HG03575 (cell line): Measurements from ENCODE around the gene MAML2.

Experiments
- ATAC-seq: cut with Tn5 transposase; IDR thresholded peaks from one replicate; pipeline ENCODE4 v1.9.1; 2021; ENCODE audit not compliant: unreplicated experiment, insufficient number of reproducible peaks, low FRiP score; ENCODE audit errors: extremely low read depth

Gene MAML2

DNA sequence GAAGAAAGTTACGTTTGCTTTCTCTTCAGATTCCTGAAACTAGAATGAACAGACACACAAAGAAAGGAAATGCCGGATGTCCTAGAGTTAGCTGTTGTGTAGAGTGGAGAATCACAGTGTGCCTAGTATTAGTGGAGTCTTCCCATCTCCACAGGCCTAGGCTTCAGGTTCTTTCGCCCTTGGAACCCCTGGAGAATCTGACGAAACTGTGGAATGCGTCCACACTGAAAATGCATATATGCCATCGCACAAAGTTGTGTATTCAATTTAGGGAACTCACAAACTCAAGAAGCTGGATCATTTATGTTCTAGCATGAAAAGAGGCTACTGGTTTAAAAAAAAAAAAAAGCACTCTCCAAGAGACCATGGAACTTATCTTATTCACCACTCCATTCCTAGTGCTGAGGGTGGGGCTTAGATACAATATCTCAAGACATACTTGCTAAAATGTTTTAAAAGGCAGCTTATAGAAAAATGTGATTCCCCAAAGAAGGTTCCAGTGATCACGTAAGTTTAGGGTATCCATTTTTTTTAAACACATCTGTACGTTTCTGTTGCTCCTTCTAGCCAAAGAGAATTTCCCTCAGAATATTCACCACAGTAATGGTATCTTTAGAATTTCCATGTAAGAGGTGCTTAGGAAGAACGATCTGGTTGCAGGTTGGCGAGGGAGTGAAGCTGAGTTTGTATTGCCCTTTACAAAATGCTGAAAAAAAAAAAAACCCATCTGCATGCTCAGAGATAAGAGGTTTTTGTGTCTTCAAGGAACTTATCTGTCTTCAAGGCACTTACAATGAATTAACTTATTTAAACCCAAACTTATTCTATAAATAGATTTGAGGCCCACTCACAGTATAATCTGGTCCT is 20.0 kb downstream of the MAML2 start:
- no peak for ATAC-seq

DNA sequence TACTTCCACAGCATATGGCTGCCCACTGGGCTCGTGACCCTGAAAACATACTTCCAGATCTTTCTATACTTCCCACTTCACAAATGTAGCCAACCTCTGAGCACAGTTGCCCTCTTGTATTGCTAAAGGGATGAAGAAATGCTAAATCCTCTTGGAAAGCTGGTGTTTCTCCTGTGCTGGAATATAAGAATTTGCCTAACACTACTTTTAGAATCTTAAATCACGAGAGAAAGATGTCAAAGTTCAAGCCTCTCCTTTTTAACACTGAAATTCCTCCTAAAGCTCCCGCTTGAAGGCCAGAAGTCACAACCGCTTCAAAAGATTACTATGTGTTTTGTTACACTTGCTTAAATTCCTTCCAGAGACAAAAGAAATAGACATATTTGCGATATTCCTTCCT is 21.9 kb downstream of the MAML2 start:
- no peak for ATAC-seq

DNA sequence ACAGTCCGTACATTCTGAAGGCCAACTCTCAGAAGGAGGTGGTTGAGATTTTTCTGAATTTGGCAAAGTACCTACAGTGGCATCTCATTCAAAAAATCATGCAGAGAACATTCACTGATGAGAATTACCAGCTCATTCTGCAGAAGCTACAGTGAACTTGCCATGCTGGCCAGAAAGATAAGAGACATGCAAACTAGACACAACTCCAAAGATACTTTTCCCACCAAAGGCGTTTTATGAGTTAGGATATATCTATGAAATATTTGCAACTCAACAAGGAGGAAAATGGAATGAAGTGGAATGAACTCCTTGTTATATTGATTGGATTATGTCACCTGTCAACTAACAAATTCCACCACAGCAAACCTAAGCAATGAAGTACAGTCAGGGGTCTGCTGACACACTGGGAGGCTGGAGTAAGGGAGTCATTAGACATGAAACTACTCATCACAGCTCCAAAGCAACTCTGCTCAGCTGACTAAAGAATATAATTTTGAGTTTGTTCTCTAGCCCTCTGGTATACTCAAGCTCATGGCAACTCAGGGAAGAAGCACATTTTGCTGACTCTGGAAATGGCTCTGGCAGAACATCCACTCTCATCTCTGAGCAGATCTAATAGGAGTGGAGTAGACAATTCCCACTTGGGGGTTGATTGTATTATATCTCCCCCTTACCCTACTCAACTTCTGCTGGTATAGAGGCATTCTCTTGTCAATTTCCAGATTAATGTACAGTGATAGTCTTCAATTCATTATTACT is 22.9 kb downstream of the MAML2 start:
- ATAC-seq, result no peak

DNA sequence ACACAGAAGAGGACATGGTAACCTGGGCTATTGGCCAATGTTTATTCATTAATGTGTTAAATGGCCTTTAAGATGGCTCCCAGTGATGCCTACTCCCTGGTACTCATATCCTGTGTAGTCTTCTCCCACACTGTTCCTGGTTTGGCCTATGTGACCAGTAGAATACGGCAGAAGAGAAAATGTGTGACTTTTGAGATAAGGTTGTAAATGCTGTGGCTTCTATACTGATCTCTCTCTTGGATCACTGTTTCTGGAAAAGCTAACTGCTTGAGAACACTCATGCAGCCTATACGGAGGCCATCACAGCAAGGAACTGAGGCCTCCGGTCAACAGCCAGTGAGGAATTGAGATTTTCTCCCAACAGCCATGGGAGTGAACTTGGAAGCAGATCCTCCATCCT is 24.1 kb downstream of the MAML2 start:
- ATAC-seq, result no peak

DNA sequence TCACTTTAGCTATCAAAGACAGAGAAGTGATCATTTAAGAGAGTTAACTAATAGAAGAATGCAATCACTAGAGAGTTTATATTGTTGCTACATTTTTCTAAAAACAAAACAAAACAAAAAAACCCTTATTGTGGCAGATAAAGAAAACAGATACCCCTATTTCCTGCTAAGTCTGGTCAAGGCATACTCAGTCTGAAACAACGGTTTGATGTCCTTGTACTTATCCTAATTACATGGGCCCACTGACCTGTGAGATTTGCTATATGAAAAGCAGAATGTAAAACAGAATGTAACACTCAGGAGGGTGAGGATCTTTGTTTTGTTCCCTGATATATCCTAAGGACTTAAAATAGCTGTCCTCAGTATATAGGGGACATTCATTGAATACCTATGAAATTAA is 24.6 kb downstream of the MAML2 start:
- ATAC-seq, result no peak

DNA sequence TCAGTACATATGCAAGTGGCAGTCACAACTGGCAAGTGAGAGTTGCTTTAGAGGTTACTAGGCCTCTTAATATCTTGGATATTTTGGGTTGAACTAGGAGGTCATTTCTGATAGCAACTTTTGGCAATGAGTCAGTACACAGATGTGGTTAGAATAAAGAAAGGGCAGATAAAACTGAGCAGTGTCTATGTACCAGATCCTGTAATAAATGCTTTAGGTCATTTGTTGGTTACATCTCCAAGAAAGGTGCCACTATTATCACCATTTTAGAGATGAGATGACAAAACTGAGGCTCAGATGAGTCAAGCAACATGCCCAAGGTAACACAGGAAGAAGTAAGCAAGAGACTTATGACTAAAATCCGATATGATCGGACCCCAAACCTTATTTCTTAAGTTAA is 25.0 kb downstream of the MAML2 start:
- no peak for ATAC-seq

DNA sequence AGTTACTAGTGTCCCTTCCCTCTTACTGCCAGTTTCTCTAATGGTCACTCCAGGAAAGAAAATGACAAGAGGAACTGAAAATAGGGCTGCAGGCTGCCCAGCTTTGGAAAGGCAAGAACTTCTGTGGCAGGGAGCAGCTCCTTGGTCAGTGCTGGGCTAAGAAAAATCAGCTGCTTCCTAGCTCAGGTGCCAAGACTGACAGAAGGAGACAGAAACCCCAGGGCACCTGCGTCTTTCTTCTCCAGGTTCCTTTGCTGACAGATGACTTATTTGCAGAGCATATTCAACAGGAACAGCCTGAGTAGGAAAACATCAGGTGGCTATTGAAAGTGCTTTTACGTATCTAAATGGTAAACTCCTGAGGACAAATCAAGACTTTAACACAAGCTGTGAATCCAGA is 25.4 kb downstream of the MAML2 start:
- no peak for ATAC-seq

DNA sequence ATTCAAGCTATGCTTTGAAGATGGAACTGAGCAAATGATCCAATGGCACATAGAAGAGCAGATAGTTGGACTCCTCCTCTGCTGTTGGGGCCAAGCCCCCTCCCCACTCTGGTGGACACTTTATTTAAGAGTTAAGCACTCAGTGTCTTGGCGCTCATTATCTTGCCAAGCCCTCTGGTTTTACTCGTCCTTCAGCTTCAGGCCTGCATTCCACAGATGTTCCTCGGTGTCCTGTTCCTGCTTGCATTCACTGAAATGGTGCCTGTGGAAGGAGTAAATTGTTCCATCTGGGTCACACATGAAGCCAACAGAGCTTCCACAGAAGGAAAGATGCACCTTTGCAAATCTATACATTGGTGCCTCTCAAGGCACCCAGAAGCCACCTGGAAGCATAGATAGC is 26.1 kb downstream of the MAML2 start:
- ATAC-seq, result no peak

DNA sequence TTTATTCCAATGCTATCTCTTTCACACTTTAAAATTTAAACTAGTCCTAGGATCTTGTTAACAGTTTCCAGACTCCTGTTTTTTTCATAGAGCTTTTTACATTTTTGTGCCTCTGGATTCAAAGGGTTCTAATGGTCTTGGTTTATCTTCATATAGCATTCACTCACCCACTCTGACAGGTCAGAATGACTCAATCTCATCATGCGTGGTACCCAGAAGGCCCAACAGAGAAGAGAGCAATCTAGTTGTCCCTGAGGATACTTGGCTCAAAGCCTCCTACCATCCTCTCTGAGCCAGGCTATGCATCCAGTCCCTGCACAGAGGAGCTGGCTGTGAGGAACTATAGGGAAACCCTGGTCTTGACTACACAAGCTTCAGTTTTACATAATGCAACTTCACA is 27.5 kb downstream of the MAML2 start:
- ATAC-seq, result no peak

DNA sequence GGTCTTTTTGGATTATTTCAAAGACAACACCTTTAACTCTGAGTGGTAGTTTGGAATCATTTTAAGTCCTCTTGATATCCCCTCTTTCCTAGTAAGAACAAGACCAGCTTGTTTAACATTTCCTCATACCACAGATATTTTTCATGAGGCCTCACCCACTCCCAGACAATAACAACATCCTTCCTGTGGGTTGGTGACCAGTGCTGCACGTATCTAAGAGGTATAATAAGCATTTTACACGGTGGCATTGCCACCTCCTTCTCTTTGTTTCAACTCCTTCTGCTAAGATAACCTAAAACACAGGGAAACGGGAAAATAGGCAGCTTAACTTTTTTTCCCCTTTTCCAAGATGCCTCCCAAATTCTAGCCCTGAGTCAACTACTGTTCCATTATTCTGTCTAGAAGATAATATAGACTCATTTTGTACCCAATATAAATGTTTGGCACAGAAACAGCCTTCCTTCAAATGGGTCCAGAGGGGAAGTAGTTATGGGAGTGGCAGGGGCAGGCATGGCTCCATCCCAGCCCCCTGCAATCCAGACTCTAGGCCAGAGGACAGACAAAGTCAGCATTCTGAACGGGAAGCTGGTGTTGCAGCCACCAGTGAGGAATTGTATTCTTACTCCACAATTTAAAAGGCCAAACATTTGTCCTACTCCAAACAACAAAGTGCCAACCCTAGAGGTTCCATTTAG is 28.5 kb downstream of the MAML2 start:
- no peak for ATAC-seq

DNA sequence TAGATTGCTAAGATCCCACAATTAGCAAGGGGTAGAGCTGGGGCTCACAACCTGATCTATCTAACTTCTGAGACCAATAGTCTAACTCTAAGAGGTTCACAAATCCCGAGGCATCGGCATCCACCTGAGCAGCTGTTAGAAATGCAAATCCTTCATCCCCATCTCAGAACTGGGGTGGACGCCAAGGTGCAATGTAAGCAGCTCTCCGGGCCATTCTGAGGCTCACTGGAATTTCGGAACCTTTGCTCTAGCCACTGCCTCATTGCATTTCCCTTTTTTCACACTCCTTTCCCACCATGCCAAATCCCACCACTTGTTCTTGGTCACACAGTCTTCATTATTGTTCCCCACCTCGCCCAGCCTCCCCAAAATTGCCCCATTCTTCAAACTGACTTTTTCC is 29.8 kb downstream of the MAML2 start:
- no peak for ATAC-seq

DNA sequence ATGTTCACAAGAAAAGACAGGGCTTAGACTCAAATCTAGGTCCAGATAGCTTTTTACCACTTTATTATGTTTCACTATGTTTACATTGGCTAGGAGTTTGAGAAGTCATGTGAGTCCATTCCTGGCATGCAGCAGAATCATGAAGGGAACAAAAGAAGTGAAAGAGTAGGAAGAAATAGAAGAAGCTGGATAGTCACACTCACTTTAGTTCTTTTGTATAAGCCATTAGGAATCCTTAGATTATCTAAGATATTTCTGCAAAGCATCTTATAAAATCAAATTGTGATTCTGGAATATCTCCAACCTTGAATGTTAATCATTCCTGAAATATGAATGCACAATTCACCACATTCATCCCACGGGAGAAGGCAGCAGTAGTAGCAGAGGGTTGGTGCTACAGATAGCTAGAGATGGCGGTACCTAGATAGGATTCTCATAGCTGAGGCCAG is 31.9 kb downstream of the MAML2 start:
- ATAC-seq, result no peak

DNA sequence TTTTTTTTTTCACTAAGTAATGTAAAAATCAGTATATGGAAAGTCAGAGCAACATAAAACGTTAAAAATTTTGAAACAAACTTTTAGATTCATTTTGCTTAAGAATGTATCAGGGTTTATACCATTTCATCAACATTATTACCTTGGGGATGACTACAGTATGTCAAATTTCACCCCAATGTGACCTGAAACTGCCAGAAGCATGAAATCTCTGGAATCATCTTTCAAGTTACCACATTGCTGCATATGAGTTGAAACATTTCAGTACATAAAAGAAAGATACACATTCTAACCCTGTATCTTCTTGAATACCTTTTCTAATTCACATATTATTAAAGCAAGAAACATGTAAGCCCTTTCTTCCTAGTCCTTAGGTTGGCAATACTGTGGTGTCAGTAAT is 32.8 kb downstream of the MAML2 start:
- no peak for ATAC-seq

DNA sequence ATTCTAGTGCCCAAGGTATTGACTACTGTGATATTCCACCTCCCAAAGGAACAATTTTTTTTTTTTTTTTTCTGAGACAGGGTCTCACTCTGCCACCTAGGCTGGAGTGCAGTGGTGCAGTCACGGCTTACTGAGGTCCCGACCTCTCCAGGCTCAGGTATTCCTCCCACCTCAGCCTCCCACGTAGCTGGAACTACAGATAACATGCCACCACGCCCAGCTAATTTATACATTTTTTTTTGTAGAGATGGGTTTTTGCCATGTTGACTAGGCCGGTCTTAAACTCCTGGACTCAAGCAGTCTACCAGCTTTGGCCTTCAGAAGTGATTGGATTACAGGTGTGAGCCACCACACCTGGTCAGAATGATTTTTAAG is 33.4 kb downstream of the MAML2 start:
- ATAC-seq, result no peak

DNA sequence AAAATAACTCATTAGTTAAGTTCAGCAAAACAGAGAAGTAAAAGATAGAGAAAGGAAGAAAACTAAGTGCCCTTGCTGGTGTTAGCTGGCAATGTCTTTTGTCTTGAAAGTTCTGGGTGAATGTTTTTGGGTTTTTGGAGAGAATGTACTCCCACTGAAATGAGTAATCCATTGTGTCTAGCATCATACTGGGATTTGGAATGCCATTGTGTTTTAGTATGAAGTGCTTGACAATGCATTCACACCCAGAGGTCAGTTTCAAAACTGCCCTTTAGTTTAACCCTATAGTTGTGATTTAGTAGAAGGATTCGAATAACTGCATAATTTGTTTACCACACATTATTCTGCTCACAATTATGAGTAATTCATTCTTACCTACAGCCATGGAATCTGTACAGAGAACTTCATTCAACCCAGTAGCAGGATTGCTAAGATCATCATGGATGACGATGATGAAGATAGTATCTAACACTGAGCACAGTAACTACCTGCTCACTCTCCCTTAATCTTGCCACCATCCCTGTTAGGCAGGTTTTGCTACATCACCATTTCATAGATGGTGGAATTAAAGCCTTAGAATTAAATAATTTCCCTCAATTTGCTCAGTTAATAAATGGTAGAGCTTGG is 33.9 kb downstream of the MAML2 start:
- ATAC-seq, result no peak

DNA sequence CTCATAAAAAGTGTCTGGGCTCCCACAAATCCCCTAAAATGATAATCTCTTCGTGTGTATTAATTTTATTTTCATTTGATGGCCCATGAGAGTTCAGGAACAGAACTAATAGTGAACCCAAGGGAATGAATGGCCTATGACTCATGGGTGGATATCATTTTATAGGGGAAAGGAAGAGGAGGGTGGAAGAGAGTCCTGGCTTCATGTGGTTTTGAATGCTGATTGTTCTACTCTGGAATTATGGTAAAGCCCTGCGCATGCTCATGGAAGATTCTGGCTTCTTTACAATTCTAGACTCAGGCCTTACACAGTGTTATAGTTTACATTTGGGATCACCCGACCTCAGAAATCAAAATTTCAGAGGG is 35.2 kb downstream of the MAML2 start:
- ATAC-seq, result no peak

DNA sequence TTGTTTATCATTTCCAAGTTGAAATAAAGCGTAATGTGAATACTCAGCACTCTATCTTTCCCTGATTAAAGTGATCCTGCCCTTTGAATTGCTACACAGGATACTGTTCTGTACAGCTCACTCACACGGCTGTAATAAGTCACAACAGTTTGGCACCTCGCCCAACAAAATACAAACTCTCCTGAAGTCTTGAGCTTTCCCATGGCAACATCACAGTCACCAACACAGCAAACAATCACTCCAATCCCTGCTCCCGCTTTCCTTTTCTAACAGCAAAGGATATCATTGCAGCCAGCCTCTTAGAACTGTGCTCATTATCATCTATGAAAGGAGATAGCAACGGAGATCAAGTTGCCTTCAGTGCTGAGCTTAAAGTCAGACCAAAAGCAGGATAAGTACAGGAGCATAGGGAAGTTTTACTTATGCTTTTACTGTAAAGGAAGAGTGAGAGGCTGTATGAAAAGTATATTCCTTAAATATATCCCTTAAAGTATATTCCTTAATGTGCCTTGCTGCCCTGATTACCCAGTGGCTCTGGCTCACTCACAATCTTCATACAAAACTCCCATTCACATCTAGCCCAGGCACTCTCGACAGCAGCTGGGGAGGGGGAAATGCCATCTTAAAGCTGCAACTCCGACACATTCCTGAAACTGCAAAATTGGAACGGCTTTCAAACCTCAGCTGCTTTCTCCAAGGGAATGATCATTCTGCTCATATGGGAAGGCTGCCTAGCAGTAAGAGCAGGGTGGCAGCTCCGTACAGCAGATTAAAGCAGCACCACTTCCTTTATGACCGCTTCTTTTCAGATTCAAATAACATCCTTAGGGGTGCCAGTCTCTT is 35.8 kb downstream of the MAML2 start:
- ATAC-seq, result no peak

DNA sequence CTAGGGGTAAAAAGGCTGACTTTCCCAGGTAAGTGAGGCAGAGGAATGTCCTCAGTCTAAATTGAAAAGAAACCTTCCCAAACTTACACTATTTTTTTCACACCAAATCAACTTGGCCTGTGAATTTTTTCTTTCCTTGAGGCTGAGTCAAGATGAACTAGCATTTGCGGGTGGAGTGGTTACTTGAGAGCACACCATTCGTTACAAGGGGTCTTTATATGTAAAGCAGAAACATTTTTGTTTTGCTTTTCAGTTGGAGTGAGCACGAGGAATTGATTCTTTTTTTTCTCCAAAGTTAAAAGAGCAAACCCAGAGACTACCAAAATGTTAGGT is 36.4 kb downstream of the MAML2 start:
- no peak for ATAC-seq

DNA sequence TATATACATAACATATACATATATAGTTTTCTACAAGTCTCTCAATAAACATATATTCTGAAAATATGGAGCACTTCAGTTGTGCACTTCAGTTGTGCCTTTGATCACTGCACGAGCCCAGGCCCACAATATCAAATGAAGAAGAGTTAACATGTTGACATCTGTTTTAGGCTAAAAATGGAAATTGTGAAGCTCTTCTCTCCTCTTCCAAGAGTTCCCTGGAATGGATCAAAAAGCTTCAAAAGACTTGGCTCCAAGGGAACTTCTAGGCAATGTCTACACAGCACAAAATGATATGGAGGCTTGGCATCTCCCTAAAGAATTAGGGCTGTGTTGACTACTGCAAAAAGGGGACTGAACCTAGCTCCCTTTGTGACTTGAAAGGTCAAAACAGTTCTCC is 36.9 kb downstream of the MAML2 start:
- no peak for ATAC-seq
